BJ (cell line): ENCODE data around the gene MKRN2. TPM values are rescaled to one million over a fixed set of nuclear protein-coding genes. Genes with fewer than 3 reads are reported as not detected.

Experiments used
- CTCF ChIA-PET: fragments of 350-600 bp; formaldehyde crosslinking; extraction: SDS; loops from one replicate; lab custom pipeline; 2021; ENCODE audit warnings: antibody characterized with exemption, inconsistent platforms; lab: Yijun Ruan, JAX
- POLR2A ChIA-PET: fragments of 300-600 bp; sonication (Branson Sonifier 250); formaldehyde crosslinking; extraction: SDS; loops from one replicate; lab custom pipeline; 2021; ENCODE audit warnings: antibody characterized with exemption; lab: Charles Lee
- DNase-seq: peaks from one replicate; pipeline ENCODE4 v3.0.0-alpha.2; 2011; ENCODE audit warnings: low read depth
- H3K27me3 ChIP-seq: 2 replicates; pipeline ENCODE4 v1.6.0; 2011; ENCODE audit warnings: low read length; ENCODE audit not compliant: control insufficient read depth, insufficient read depth
- H3K36me3 ChIP-seq: 2 replicates; pipeline ENCODE4 v1.5.1; 2011; ENCODE audit warnings: low read length; ENCODE audit not compliant: control insufficient read depth, insufficient read depth
- H3K4me3 ChIP-seq: 2 replicates; pipeline ENCODE4 v1.5.1; 2011; ENCODE audit warnings: low read depth, mild to moderate bottlenecking, control low read depth, low read length
- CTCF ChIP-seq: IDR thresholded peaks from 2 replicates; pipeline ENCODE4 v1.5.1; 2011; ENCODE audit warnings: low read depth, mild to moderate bottlenecking, control low read depth, inconsistent platforms, low read length, moderate library complexity; ENCODE audit not compliant: insufficient read depth
- polyA minus RNA-seq: library from RNA; depleted of rRNA, polyadenylated mRNA; stranded (reverse); fragments of >200 nt; gene quantifications from 2 replicates; pipeline ENCODE4 v1.2.3, GENCODE V29; 2011; rRNA and poly(A)+ RNA removed
- polyA plus RNA-seq: library from polyadenylated mRNA; depleted of rRNA; stranded (reverse); fragments of >200 nt; gene quantifications from 2 replicates; pipeline ENCODE4 v1.2.3, GENCODE V29; 2011; rRNA removed

The MKRN2 gene
- 49.2 and 56.2 TPM in 2 replicates for polyA plus RNA-seq
- polyA minus RNA-seq, result 24.1 and 45.8 TPM in 2 replicates

DNA sequence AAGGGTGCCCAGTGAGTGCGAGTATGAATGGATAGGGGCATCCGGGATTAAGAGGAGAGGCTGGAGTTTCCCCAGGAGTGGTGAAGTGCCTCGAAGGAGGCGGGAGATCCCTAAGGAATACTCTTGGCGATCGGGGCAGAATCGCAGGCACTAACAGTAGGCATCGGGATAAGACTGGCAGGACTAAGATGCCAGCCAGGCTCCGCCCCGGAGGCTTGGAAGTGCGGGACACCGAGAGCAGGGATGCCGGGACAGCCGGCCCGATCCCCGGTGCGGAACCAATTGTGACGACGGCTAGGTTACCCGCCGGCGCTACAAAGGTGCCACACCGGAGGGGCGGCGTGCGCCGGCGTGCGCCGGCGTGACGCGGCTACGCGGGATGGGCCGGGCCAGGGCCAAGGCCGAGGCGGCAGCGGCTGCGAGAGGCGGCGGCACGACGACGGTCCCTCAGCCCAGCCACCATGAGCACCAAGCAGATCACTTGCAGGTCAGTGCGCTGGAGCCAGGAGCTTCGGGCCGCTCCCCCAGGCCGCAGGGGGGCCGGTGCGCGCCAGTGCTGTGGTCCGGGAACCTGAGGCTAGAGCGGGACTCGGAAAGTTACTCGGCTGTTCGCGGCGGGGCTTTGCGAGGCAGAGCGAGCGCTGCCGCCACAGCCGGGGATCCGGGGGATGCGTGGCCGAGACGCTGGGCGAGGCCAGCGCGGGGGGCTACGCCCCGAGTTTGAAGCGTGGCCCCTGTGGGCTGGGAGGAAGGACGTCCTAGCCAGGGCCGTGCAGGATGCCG lies at the start of gene MKRN2:
MKRN2 (plus strand) TSS at position 398 of the 783 bp plus-strand sequence; CDS start at position 462, 64 bp downstream.
- DNase-seq, result no peak
- H3K27me3 ChIP-seq, result no peaks in the 10 kb centered on the region
- ChIA-PET POLR2A (no interaction called here), CTCF (interaction anchor here (1.9 kb wide), 1 partner anchor 11 kb away, joined by 5 read pairs; the partner anchor contains the start of gene MKRN2OS)
- no peaks in the 10 kb centered on the region for H3K36me3 ChIP-seq
- peak within 1 kb of the TSS; percentile 98 for H3K4me3 ChIP-seq
- no peak; the same call in 1 of the 2 replicates for TF ChIP-seq CTCF

GRCh38 chr3:12507591-12508281 lies 49.2 kb upstream of the MKRN2 start:
- peaks cover 5% of the 10 kb centered on the region for H3K36me3 ChIP-seq
- ChIA-PET POLR2A (interaction anchor here (0.5 to 1.2 kb wide), 2 partner anchors 15 to 34 kb away, joined by 3 read pairs; no protein-coding TSS in a partner anchor), CTCF (interaction anchor here (1.6 to 1.9 kb wide), 4 partner anchors 13 to 29 kb away, joined by 3 to 7 read pairs (median 4); no protein-coding TSS in a partner anchor)
- H3K27me3 ChIP-seq, result no peaks in the 10 kb centered on the region
- TF ChIP-seq CTCF, result no peak
- peak overlapping the region; percentile 9; the same call in 1 of the 2 replicates for H3K4me3 ChIP-seq
- DNase-seq, result no peak

- ChIA-PET POLR2A (interaction anchor here (0.5 to 1.2 kb wide), 2 partner anchors 14 to 33 kb away, joined by 3 read pairs; no protein-coding TSS in a partner anchor), CTCF (interaction anchor here (0.8 to 1.9 kb wide), 5 partner anchors 13 to 288 kb away, joined by 3 to 7 read pairs (median 3); partner anchors contain the start of gene CAND2)
- DNase-seq, result peak; percentile 92
- H3K27me3 ChIP-seq, result no peaks in the 10 kb centered on the region
- no peak overlapping the region for H3K4me3 ChIP-seq
- H3K36me3 ChIP-seq, result peaks cover 4% of the 10 kb centered on the region
- no peak for TF ChIP-seq CTCF
These were observed 48.6 kb upstream of the MKRN2 start for GRCh38 chr3:12508291-12508700.

GRCh38 chr3:12509466-12509865 lies 47.4 kb upstream of the MKRN2 start:
- no peak for TF ChIP-seq CTCF
- CTCF ChIA-PET, result interaction anchor here (1.0 to 1.9 kb wide), 3 partner anchors 14 to 30 kb away, joined by 4 to 7 read pairs (median 5); no protein-coding TSS in a partner anchor
- H3K4me3 ChIP-seq, result no peak overlapping the region
- POLR2A ChIA-PET, result interaction anchor here (0.7 kb wide), 1 partner anchor 45 kb away, joined by 3 read pairs; no protein-coding TSS in a partner anchor
- H3K27me3 ChIP-seq, result no peaks in the 10 kb centered on the region
- no peak for DNase-seq
- H3K36me3 ChIP-seq, result no peaks in the 10 kb centered on the region; the same call in 1 of the 2 replicates
